Endothelial cell of umbilical vein (primary cell): Measurements from ENCODE around the gene GRK5. TPM values are rescaled to one million over a fixed set of nuclear protein-coding genes. Genes with fewer than 3 reads are reported as not detected.

Experiments used
- BruUV-seq: library from RNA; stranded (reverse); fragments of 400-500 nt; replicated peaks from 2 replicates; lab custom pipeline; 2021; lab: Mats Ljungman, UMichigan
- CTCF ChIA-PET: fragments of 300-600, 350-600 bp; sonication (Branson Sonifier 250); formaldehyde crosslinking; loops from one replicate; lab custom pipeline; 2021; ENCODE audit warnings: antibody characterized with exemption, inconsistent platforms; lab: Charles Lee
- POLR2A ChIA-PET: fragments of 300-600, 350-600 bp; sonication (Branson Sonifier 250); formaldehyde crosslinking; loops from one replicate; lab custom pipeline; 2021; ENCODE audit warnings: antibody characterized with exemption, inconsistent platforms; lab: Charles Lee
- DNase-seq: peaks from one replicate; pipeline ENCODE4 v3.0.0-alpha.2; 2011; ENCODE audit warnings: low read depth, low spot score
- FAIRE-seq: peaks from 2 replicates; lab custom pipeline; 2011; peaks lifted over from hg19 to GRCh38; lab: Jason Lieb, UNC
- H2AFZ ChIP-seq: 2 replicates; pipeline ENCODE4 v1.6.0; 2012; ENCODE audit warnings: low read depth, low read length, control low read depth, inconsistent platforms
- H3K27ac ChIP-seq: 2 replicates; pipeline ENCODE4 v1.5.1; 2011; ENCODE audit warnings: low read depth, mild to moderate bottlenecking, control low read depth, low read length, moderate library complexity; ENCODE audit not compliant: insufficient read depth
- H3K27me3 ChIP-seq, 2 experiments: 2 replicates each; pipeline versions ENCODE4 v1.6.0 to v1.6.1; 2011; ENCODE audit warnings: low read length in 2 of 2, mixed read lengths in 1 of 2; ENCODE audit not compliant: control insufficient read depth in 2 of 2, insufficient read depth in 2 of 2
- H3K36me3 ChIP-seq, 2 experiments: 2 replicates in 1 of 2; 3 replicates in 1 of 2; pipeline ENCODE4 v1.5.1; 2011; ENCODE audit warnings: low read length in 2 of 2, mild to moderate bottlenecking in 1 of 2, moderate library complexity in 1 of 2; ENCODE audit not compliant: control insufficient read depth in 2 of 2, insufficient read depth in 2 of 2; ENCODE audit errors: extremely low read depth in 1 of 2
- H3K4me1 ChIP-seq: 3 replicates; pipeline ENCODE4 v1.5.1; 2011; ENCODE audit warnings: mild to moderate bottlenecking, low read length; ENCODE audit not compliant: control insufficient read depth, insufficient read depth; ENCODE audit errors: extremely low read depth
- H3K4me2 ChIP-seq: 2 replicates; pipeline ENCODE4 v1.6.1; 2011; ENCODE audit warnings: low read length, control low read depth, mixed read lengths; ENCODE audit not compliant: insufficient read depth
- H3K4me3 ChIP-seq, 3 experiments: fragments of 200-600 bp in 1 of 3; sonication (generic), shearing (Covaris generic) in 1 of 3; replicated peaks in 1 of 3; 2 replicates each; pipeline ENCODE4 v1.5.1; 2011 to 2016; ENCODE audit warnings: control low read depth in 3 of 3, low read length in 3 of 3, mild to moderate bottlenecking in 2 of 3, inconsistent platforms in 1 of 3, low read depth in 1 of 3, moderate library complexity in 1 of 3; ENCODE audit not compliant: insufficient read depth in 1 of 3
- H3K79me2 ChIP-seq: 2 replicates; pipeline ENCODE4 v1.6.0; 2012; ENCODE audit warnings: low read length, inconsistent platforms; ENCODE audit not compliant: control insufficient read depth, insufficient read depth
- H3K9ac ChIP-seq: replicated peaks from 2 replicates; pipeline ENCODE3; 2011; ENCODE audit warnings: low read length, control low read depth; ENCODE audit not compliant: insufficient read depth; ENCODE audit errors: extremely low read depth
- H3K9me1 ChIP-seq: replicated peaks from 3 replicates; pipeline ENCODE4 v1.6.0; 2011; ENCODE audit warnings: mild to moderate bottlenecking, low read length; ENCODE audit not compliant: control insufficient read depth, insufficient read depth; ENCODE audit errors: extremely low read depth
- H3K9me3 ChIP-seq: replicated peaks from 2 replicates; pipeline ENCODE4 v1.5.1; 2012; ENCODE audit warnings: low read length, inconsistent platforms; ENCODE audit not compliant: control insufficient read depth, insufficient read depth
- H4K20me1 ChIP-seq: replicated peaks from 2 replicates; pipeline ENCODE3; 2011; ENCODE audit warnings: mild to moderate bottlenecking, low read length; ENCODE audit not compliant: control insufficient read depth, insufficient read depth; ENCODE audit errors: extremely low read depth
- EZH2 ChIP-seq: IDR thresholded peaks from 2 replicates; pipeline ENCODE4 v1.6.1; 2012; ENCODE audit warnings: borderline replicate concordance, low read depth, mild to moderate bottlenecking, moderate library complexity, low read length, inconsistent platforms; ENCODE audit not compliant: severe bottlenecking
- FOS ChIP-seq: IDR thresholded peaks from 2 replicates; pipeline ENCODE4 v1.6.1; 2011; ENCODE audit warnings: mild to moderate bottlenecking, low read length, moderate library complexity, borderline replicate concordance; ENCODE audit not compliant: insufficient read depth
- GATA2 ChIP-seq: IDR thresholded peaks from 2 replicates; pipeline ENCODE4 v1.7.0; 2011; ENCODE audit warnings: low read depth, mild to moderate bottlenecking, moderate library complexity, mixed read lengths, low read length; ENCODE audit not compliant: insufficient read length, insufficient read depth
- JUN ChIP-seq: IDR thresholded peaks from 2 replicates; pipeline ENCODE4 v1.6.1; 2011; ENCODE audit warnings: borderline replicate concordance, low read depth; ENCODE audit not compliant: insufficient read length, insufficient read depth
- MAX ChIP-seq: IDR thresholded peaks from 2 replicates; pipeline ENCODE4 v1.6.1; 2011; ENCODE audit not compliant: insufficient read depth, insufficient read length
- MYC ChIP-seq: IDR thresholded peaks from one replicate; pipeline ENCODE4 v1.6.1; 2011; ENCODE audit warnings: mild to moderate bottlenecking, low read depth, low read length
- POLR2A ChIP-seq: IDR thresholded peaks from 2 replicates; pipeline ENCODE4 v1.6.1; 2012; ENCODE audit warnings: low read depth, mild to moderate bottlenecking, control low read depth, low read length
- POLR2AphosphoS5 ChIP-seq: IDR thresholded peaks from 2 replicates; pipeline ENCODE4 v1.6.1; 2012; ENCODE audit warnings: low read depth, mild to moderate bottlenecking, control low read depth, low read length, moderate library complexity; ENCODE audit not compliant: insufficient read depth
- dilution Hi-C: fragments of 300-500 bp; cut with MboI; formaldehyde crosslinking; loops from one replicate; pipeline ENCODE4 v1.15.0; 2019; ENCODE audit warnings: low sequenced_read_pairs; ENCODE audit not compliant: extremely low pct_ligation_motif_present
- intact Hi-C: fragments of 100-400 bp; cut with micrococcal nuclease; formaldehyde crosslinking; loops from one replicate; pipeline ENCODE4 v1.10.0; 2022
- polyA plus RNA-seq, 4 experiments: library from polyadenylated mRNA; depleted of rRNA in 3 of 4; stranded (reverse) in 3 of 4; unstranded in 1 of 4; fragments of >200 nt; gene quantifications; 2 replicates each; pipeline versions ENCODE4 v1.2.1 to v1.2.3, GENCODE V29; 2011 to 2012; ENCODE audit warnings: missing spikeins in 1 of 4
- total RNA-seq: library from RNA; stranded (reverse); gene quantifications from 2 replicates; pipeline ENCODE4 v1.2.3, GENCODE V29; 2021
- TF ChIP-seq, protein P1 (sequence below), 2 donors: IDR thresholded peaks; 1 replicate in 1 of 2; 2 replicates in 1 of 2; pipeline ENCODE4 v1.5.1; 2011; ENCODE audit warnings: low read length in 2 of 2, mild to moderate bottlenecking in 2 of 2, moderate library complexity in 2 of 2, control low read depth in 1 of 2, inconsistent platforms in 1 of 2, low read depth in 1 of 2; ENCODE audit not compliant: insufficient read depth in 1 of 2; ENCODE audit errors: extremely low read depth in 1 of 2

The GRK5 gene
- total and polyA plus RNA-seq, 2 donors (not counting 3 experiments of a cell fraction or from before 2014, with no cell fraction given) = 13.1 to 29.5 TPM

GRCh38 chr10:119466076-119466475 lies 258.7 kb downstream of the GRK5 start:
- no peaks in the 10 kb centered on the region for H3K36me3 ChIP-seq
- H3K79me2 ChIP-seq = no peaks in the 10 kb centered on the region
- BruUV-seq = no TSS peak
- dilution Hi-C loops (no loop called here), intact Hi-C loops (no loop called here)
- no peaks in the 10 kb centered on the region for H4K20me1 ChIP-seq
- CTCF ChIA-PET = interaction anchor here (1.4 to 2.1 kb wide), 2 partner anchors 24 to 77 kb away, joined by 4 to 11 read pairs; no protein-coding TSS in a partner anchor
- DNase-seq (no peak), FAIRE-seq (no peak)
- TF ChIP-seq POLR2AphosphoS5 (no peak), JUN (no peak), MYC (no peak)
- POLR2A ChIA-PET = no interaction called here
- no peak overlapping the region for H3K27ac ChIP-seq
- H3K9ac ChIP-seq = no peak overlapping the region
- no peaks in the 10 kb centered on the region for H3K9me1 ChIP-seq
- H3K4me1 ChIP-seq = no peaks in the 10 kb centered on the region
- no peak overlapping the region for H3K4me2 ChIP-seq
- peaks cover 8 to 19% of the 10 kb centered on the region in 2 experiments for H3K27me3 ChIP-seq
- H2AFZ ChIP-seq = no peak overlapping the region
- no peak overlapping the region for H3K4me3 ChIP-seq
- no peaks in the 10 kb centered on the region for H3K9me3 ChIP-seq

GRCh38 chr10:119466655-119467054 lies 259.3 kb downstream of the GRK5 start:
- Histone ChIP-seq H3K9me3 (no peaks in the 10 kb centered on the region), H3K36me3 (no peaks in the 10 kb centered on the region), H3K4me1 (no peaks in the 10 kb centered on the region), H3K27ac (no peak overlapping the region), H3K9me1 (no peaks in the 10 kb centered on the region), H4K20me1 (no peaks in the 10 kb centered on the region), H3K79me2 (no peaks in the 10 kb centered on the region), H3K4me3 (no peak overlapping the region), H2AFZ (no peak overlapping the region), H3K9ac (no peak overlapping the region), H3K4me2 (no peak overlapping the region), H3K27me3 (peaks cover 8 to 22% of the 10 kb centered on the region in 2 experiments)
- TF ChIP-seq JUN (no peak), POLR2AphosphoS5 (no peak), GATA2 (no peak), POLR2A (no peak), EZH2 (no peak), MYC (no peak), MAX (no peak), FOS (no peak)
- TF ChIP-seq, protein P1, sequence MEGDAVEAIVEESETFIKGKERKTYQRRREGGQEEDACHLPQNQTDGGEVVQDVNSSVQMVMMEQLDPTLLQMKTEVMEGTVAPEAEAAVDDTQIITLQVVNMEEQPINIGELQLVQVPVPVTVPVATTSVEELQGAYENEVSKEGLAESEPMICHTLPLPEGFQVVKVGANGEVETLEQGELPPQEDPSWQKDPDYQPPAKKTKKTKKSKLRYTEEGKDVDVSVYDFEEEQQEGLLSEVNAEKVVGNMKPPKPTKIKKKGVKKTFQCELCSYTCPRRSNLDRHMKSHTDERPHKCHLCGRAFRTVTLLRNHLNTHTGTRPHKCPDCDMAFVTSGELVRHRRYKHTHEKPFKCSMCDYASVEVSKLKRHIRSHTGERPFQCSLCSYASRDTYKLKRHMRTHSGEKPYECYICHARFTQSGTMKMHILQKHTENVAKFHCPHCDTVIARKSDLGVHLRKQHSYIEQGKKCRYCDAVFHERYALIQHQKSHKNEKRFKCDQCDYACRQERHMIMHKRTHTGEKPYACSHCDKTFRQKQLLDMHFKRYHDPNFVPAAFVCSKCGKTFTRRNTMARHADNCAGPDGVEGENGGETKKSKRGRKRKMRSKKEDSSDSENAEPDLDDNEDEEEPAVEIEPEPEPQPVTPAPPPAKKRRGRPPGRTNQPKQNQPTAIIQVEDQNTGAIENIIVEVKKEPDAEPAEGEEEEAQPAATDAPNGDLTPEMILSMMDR (IDR thresholded peaks at IDR 0.05; ENCODE audit: extremely low read depth in 1 of 2, insufficient read depth in 1 of 2, low read depth in 1 of 2, low read length in 2 of 2) = no peak
- BruUV-seq = no TSS peak
- intact Hi-C loops (no loop called here), dilution Hi-C loops (no loop called here)
- CTCF ChIA-PET = interaction anchor here (1.2 to 2.1 kb wide), 3 partner anchors 10 to 76 kb away, joined by 3 to 11 read pairs (median 4); no protein-coding TSS in a partner anchor
- POLR2A ChIA-PET = no interaction called here
- FAIRE-seq (no peak), DNase-seq (no peak)
